ENCODE measurements around the gene GTPBP2. TPM values are rescaled to one million over a fixed set of nuclear protein-coding genes. Genes with fewer than 3 reads are reported as not detected.
"Not testable (repeated sequence)": the region's sequence is repeated elsewhere in the genome, so short reads cannot be mapped to it uniquely, and the experiment has no call there.

The GTPBP2 gene
- total RNA-seq, 1 experiment from 2014 or later = 76.4 TPM

DNA sequence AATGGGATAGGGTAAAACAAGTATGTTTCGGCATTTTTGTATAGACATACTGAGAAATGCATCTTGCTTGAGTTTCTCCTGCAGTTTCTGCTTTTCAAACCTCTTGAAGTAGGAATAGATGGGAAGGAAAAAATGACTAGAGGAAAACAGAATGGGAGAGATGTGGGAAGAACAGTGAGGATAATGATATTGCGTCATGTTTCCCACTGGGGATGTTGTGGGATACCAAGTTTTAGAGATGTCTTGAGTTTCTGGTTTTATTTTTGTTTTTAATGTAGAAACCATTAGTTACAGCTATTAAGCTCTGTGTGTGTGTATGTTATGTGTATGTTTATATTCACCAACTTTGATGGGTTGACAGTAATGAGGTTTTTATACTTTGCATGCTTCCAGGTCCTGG is 28.5 kb downstream of the GTPBP2 start (continued):
- TF ChIP-seq, protein P1, sequence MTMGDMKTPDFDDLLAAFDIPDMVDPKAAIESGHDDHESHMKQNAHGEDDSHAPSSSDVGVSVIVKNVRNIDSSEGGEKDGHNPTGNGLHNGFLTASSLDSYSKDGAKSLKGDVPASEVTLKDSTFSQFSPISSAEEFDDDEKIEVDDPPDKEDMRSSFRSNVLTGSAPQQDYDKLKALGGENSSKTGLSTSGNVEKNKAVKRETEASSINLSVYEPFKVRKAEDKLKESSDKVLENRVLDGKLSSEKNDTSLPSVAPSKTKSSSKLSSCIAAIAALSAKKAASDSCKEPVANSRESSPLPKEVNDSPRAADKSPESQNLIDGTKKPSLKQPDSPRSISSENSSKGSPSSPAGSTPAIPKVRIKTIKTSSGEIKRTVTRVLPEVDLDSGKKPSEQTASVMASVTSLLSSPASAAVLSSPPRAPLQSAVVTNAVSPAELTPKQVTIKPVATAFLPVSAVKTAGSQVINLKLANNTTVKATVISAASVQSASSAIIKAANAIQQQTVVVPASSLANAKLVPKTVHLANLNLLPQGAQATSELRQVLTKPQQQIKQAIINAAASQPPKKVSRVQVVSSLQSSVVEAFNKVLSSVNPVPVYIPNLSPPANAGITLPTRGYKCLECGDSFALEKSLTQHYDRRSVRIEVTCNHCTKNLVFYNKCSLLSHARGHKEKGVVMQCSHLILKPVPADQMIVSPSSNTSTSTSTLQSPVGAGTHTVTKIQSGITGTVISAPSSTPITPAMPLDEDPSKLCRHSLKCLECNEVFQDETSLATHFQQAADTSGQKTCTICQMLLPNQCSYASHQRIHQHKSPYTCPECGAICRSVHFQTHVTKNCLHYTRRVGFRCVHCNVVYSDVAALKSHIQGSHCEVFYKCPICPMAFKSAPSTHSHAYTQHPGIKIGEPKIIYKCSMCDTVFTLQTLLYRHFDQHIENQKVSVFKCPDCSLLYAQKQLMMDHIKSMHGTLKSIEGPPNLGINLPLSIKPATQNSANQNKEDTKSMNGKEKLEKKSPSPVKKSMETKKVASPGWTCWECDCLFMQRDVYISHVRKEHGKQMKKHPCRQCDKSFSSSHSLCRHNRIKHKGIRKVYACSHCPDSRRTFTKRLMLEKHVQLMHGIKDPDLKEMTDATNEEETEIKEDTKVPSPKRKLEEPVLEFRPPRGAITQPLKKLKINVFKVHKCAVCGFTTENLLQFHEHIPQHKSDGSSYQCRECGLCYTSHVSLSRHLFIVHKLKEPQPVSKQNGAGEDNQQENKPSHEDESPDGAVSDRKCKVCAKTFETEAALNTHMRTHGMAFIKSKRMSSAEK (CRISPR knock-in tag; IDR thresholded peaks at IDR 0.05; ENCODE audit: borderline replicate concordance) = no peak
- TF ChIP-seq ATF1 (CRISPR knock-in tag; IDR thresholded peaks at IDR 0.05) (no peak), ZNF263 (CRISPR knock-in tag; IDR thresholded peaks at IDR 0.05; ENCODE audit: low read depth) (no peak), SP1 (CRISPR knock-in tag; conservative IDR thresholded peaks at IDR 0.05) (no peak), MXD4 (CRISPR knock-in tag; IDR thresholded peaks at IDR 0.05; ENCODE audit: borderline replicate concordance) (no peak), TCF7 (CRISPR knock-in tag; IDR thresholded peaks at IDR 0.05; ENCODE audit: low read depth) (no peak)

DNA sequence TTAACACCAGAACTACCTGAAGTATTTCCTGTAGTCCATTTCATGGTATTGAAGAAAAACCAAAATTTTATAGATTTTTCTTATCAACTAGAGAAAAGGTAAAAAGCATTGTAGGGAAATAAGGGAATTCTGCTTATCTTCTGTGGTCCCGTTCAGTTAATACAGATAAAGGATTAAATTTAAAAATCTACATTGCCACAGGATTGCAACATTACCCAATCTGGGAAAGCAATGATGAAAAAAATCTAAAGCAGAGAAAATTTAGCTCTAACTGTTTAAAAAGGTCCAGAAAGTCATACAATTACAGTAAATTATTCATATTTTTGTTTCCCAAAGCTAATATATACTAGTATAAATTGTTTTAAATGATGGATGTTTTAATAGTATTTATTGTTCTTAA is 35.1 kb downstream of the GTPBP2 start:
- ChIA-PET CTCF (no interaction called here), POLR2A (no interaction called here)
- no peaks in the 10 kb centered on the region for H3K9me3 Mint-ChIP-seq
- ATAC-seq (no peak), DNase-seq (ENCODE audit: low spot score) (no peak)
- H3K27ac Mint-ChIP-seq = no peak overlapping the region
- H3K27me3 Mint-ChIP-seq (ENCODE audit: low read depth) = no peaks in the 10 kb centered on the region
- peaks cover 27% of the 10 kb centered on the region for H3K36me3 Mint-ChIP-seq
- TF ChIP-seq, protein P2, sequence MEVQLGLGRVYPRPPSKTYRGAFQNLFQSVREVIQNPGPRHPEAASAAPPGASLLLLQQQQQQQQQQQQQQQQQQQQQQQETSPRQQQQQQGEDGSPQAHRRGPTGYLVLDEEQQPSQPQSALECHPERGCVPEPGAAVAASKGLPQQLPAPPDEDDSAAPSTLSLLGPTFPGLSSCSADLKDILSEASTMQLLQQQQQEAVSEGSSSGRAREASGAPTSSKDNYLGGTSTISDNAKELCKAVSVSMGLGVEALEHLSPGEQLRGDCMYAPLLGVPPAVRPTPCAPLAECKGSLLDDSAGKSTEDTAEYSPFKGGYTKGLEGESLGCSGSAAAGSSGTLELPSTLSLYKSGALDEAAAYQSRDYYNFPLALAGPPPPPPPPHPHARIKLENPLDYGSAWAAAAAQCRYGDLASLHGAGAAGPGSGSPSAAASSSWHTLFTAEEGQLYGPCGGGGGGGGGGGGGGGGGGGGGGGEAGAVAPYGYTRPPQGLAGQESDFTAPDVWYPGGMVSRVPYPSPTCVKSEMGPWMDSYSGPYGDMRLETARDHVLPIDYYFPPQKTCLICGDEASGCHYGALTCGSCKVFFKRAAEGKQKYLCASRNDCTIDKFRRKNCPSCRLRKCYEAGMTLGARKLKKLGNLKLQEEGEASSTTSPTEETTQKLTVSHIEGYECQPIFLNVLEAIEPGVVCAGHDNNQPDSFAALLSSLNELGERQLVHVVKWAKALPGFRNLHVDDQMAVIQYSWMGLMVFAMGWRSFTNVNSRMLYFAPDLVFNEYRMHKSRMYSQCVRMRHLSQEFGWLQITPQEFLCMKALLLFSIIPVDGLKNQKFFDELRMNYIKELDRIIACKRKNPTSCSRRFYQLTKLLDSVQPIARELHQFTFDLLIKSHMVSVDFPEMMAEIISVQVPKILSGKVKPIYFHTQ (CRISPR knock-in tag; IDR thresholded peaks at IDR 0.05) = no peak
- TF ChIP-seq, protein P3, sequence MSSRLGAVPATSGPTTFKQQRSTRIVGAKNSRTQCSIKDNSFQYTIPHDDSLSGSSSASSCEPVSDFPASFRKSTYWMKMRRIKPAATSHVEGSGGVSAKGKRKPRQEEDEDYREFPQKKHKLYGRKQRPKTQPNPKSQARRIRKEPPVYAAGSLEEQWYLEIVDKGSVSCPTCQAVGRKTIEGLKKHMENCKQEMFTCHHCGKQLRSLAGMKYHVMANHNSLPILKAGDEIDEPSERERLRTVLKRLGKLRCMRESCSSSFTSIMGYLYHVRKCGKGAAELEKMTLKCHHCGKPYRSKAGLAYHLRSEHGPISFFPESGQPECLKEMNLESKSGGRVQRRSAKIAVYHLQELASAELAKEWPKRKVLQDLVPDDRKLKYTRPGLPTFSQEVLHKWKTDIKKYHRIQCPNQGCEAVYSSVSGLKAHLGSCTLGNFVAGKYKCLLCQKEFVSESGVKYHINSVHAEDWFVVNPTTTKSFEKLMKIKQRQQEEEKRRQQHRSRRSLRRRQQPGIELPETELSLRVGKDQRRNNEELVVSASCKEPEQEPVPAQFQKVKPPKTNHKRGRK (CRISPR knock-in tag; IDR thresholded peaks at IDR 0.05; ENCODE audit: borderline replicate concordance) = no peak
- TF ChIP-seq NR1H2 (CRISPR knock-in tag; IDR thresholded peaks at IDR 0.05) (no peak), CREB1 (CRISPR knock-in tag; IDR thresholded peaks at IDR 0.05) (no peak), PRRX2 (CRISPR knock-in tag; IDR thresholded peaks at IDR 0.05) (no peak), NR3C1 (CRISPR knock-in tag; conservative IDR thresholded peaks at IDR 0.05; ENCODE audit: low read depth) (no peak), JUN (CRISPR knock-in tag; IDR thresholded peaks at IDR 0.05) (no peak), ZNF263 (CRISPR knock-in tag; IDR thresholded peaks at IDR 0.05; ENCODE audit: low read depth) (no peak)
- TF ChIP-seq, protein P4, sequence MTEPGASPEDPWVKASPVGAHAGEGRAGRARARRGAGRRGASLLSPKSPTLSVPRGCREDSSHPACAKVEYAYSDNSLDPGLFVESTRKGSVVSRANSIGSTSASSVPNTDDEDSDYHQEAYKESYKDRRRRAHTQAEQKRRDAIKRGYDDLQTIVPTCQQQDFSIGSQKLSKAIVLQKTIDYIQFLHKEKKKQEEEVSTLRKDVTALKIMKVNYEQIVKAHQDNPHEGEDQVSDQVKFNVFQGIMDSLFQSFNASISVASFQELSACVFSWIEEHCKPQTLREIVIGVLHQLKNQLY (CRISPR knock-in tag; IDR thresholded peaks at IDR 0.05) = no peak
- no peaks in the 10 kb centered on the region for H3K4me1 Mint-ChIP-seq
- H3K4me3 Mint-ChIP-seq = no peak overlapping the region

DNA sequence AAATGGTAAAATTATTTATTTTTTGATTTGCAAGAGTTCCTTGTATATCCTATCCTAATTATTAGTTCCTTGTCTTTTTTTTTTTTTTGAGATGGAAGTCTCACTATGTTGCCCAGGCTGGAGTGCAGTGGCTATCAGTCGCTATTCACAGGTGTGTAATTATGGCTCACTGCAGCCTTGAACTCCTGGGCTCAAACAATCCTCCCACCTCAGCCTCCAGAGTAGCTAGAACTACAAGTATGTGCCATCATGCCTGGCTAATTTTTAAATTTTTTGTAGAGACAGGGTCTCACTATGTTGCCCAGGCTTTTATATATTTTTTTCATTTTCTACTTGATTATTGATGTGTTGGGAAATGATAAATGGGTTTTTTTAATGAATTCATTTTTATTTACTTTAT is 39.5 kb downstream of the GTPBP2 start:
- CTCF ChIA-PET; H3K9me3 Mint-ChIP-seq; ATAC-seq; DNase-seq (ENCODE audit: low spot score); POLR2A ChIA-PET; H3K27me3 Mint-ChIP-seq (ENCODE audit: low read depth); H3K4me1 Mint-ChIP-seq; H3K27ac Mint-ChIP-seq; H3K4me3 Mint-ChIP-seq: not testable (repeated sequence)
- H3K36me3 Mint-ChIP-seq = peaks cover 48% of the 10 kb centered on the region
